SU-DHL-6 (cell line): Measurements from ENCODE around the gene CREG2.

Experiments
- H2AFZ ChIP-seq: fragments of 200-600 bp; sonication (generic); 2 replicates; pipeline ENCODE4 v1.6.1; 2014; ENCODE audit warnings: low read depth, mild to moderate bottlenecking, moderate library complexity, mixed read lengths, antibody characterized with exemption, low read length; ENCODE audit not compliant: severe bottlenecking
- H3F3A ChIP-seq: fragments of 200-600 bp; shearing (Covaris generic); 2 replicates; pipeline ENCODE4 v1.6.0; 2016; ENCODE audit warnings: antibody characterized with exemption, mild to moderate bottlenecking; ENCODE audit not compliant: insufficient read depth
- H3K27ac ChIP-seq: fragments of 200-600 bp; sonication (generic); 2 replicates; pipeline ENCODE4 v1.5.1; 2016; ENCODE audit warnings: low read depth, mild to moderate bottlenecking, low read length, moderate library complexity, mixed read lengths
- H3K27me3 ChIP-seq: fragments of 200-600 bp; sonication (generic), shearing (Covaris generic); 2 replicates; pipeline ENCODE4 v1.6.0; 2014; ENCODE audit warnings: mild to moderate bottlenecking, low read length
- H3K36me3 ChIP-seq: fragments of 200-600 bp; sonication (generic); 2 replicates; pipeline ENCODE4 v1.6.1; 2014; ENCODE audit warnings: mild to moderate bottlenecking, low read length, mixed read lengths
- H3K4me2 ChIP-seq: fragments of 300-600, 200-600 bp; shearing (Covaris generic), sonication (generic); 2 replicates; pipeline ENCODE4 v1.6.0; 2014; ENCODE audit warnings: low read length, low read depth, mild to moderate bottlenecking; ENCODE audit not compliant: poor library complexity, severe bottlenecking
- H3K4me3 ChIP-seq: fragments of 200-600 bp; sonication (generic); 2 replicates; pipeline ENCODE4 v1.5.1; 2014; ENCODE audit warnings: antibody characterized with exemption, low read length, mild to moderate bottlenecking, mixed read lengths; ENCODE audit not compliant: insufficient read depth, poor library complexity, severe bottlenecking
- H3K79me2 ChIP-seq: fragments of 200-600 bp; sonication (generic); 2 replicates; pipeline ENCODE4 v1.6.1; 2014; ENCODE audit warnings: mild to moderate bottlenecking, low read length, moderate library complexity; ENCODE audit not compliant: insufficient read depth
- H3K9ac ChIP-seq: fragments of 200-600 bp; sonication (generic); 2 replicates; pipeline ENCODE4 v1.7.0; 2014; ENCODE audit warnings: mild to moderate bottlenecking, low read length
- H3K9me2 ChIP-seq: fragments of 200-600 bp; sonication (generic); replicated peaks from 2 replicates; pipeline ENCODE4 v1.6.1; 2014; ENCODE audit warnings: low read length; ENCODE audit not compliant: insufficient read depth
- H3K9me3 ChIP-seq: fragments of 200-600 bp; sonication (generic); 2 replicates; pipeline ENCODE4 v1.6.1; 2014; ENCODE audit warnings: low read length, mixed read lengths; ENCODE audit not compliant: insufficient read depth
- H4K20me1 ChIP-seq: fragments of 200-600 bp; sonication (generic); 2 replicates; pipeline ENCODE4 v1.6.1; 2014; ENCODE audit warnings: low read depth, mild to moderate bottlenecking, antibody characterized with exemption, low read length, moderate library complexity, mixed read lengths
- EZH2phosphoT487 ChIP-seq: fragments of 200-600 bp; sonication (generic), shearing (Covaris generic); conservative IDR thresholded peaks from 2 replicates; pipeline ENCODE4 v1.6.1; 2018; ENCODE audit warnings: mild to moderate bottlenecking, antibody characterized with exemption, low read length, moderate library complexity, mixed read lengths
- TF ChIP-seq, protein P1 (sequence below): fragments of 200-600 bp; sonication (generic); IDR thresholded peaks from one replicate; pipeline ENCODE4 v1.5.1; 2017; ENCODE audit warnings: antibody characterized with exemption, mild to moderate bottlenecking, low read length, moderate library complexity; ENCODE audit not compliant: insufficient read depth, poor library complexity, severe bottlenecking

The CREG2 gene

DNA sequence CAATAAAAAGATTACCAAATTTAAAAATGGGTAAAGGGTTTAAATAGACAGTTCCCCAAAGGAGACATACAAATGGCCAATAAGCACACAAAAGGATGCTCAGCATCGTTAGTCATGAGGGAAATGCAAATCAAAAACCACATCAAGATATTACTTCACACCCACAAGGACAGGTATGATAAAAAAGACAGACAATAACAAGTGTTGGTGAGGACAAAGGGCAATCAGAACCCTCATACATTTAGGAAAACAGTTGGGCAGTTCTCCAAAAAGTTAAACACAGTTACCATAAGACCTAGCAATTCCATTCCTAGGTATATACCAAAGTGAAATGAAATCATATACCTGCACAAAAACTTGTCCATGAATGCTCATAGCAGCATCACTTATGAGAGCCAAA is 14.5 kb downstream of the CREG2 start:
- Histone ChIP-seq H3K27me3 (no peaks in the 10 kb centered on the region), H3K36me3 (no peaks in the 10 kb centered on the region), H3K9ac (no peak overlapping the region), H4K20me1 (no peaks in the 10 kb centered on the region), H3K4me3 (no peak overlapping the region), H3K27ac (no peak overlapping the region), H3F3A (no peaks in the 10 kb centered on the region), H3K9me2 (no peaks in the 10 kb centered on the region), H3K4me2 (no peak overlapping the region), H2AFZ (no peak overlapping the region), H3K79me2 (no peaks in the 10 kb centered on the region), H3K9me3 (no peaks in the 10 kb centered on the region)
- TF ChIP-seq EZH2phosphoT487, result no peak
- TF ChIP-seq, protein P1, sequence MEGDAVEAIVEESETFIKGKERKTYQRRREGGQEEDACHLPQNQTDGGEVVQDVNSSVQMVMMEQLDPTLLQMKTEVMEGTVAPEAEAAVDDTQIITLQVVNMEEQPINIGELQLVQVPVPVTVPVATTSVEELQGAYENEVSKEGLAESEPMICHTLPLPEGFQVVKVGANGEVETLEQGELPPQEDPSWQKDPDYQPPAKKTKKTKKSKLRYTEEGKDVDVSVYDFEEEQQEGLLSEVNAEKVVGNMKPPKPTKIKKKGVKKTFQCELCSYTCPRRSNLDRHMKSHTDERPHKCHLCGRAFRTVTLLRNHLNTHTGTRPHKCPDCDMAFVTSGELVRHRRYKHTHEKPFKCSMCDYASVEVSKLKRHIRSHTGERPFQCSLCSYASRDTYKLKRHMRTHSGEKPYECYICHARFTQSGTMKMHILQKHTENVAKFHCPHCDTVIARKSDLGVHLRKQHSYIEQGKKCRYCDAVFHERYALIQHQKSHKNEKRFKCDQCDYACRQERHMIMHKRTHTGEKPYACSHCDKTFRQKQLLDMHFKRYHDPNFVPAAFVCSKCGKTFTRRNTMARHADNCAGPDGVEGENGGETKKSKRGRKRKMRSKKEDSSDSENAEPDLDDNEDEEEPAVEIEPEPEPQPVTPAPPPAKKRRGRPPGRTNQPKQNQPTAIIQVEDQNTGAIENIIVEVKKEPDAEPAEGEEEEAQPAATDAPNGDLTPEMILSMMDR, result no peak

DNA sequence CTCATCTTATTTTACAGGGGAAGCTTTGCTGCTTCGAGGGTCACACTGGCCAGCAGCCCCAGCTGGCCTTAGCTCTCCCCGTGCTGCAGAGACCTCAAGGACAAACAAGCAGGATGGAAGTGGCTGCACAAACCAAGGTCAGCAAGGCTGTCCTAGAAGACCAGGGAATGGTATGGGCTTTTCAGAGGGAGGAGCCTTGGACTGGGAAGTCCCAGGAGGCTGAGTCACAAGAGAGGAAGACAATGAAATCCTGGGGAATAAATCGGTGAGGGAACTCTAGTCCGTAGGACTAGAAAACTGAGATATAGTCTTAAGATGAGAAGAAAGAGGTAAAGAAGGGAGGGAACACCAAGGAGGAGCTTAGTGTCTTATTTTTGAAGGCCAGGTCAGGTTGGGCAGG is 15.7 kb downstream of the CREG2 start:
- no peak overlapping the region for H3K27ac ChIP-seq
- no peaks in the 10 kb centered on the region for H3K79me2 ChIP-seq
- no peaks in the 10 kb centered on the region for H3K9me2 ChIP-seq
- H3K36me3 ChIP-seq, result no peaks in the 10 kb centered on the region
- no peak overlapping the region for H3K9ac ChIP-seq
- H3F3A ChIP-seq, result no peaks in the 10 kb centered on the region
- TF ChIP-seq, protein P1, result no peak
- no peak for TF ChIP-seq EZH2phosphoT487
- no peak overlapping the region for H3K4me3 ChIP-seq
- no peaks in the 10 kb centered on the region for H3K9me3 ChIP-seq
- H4K20me1 ChIP-seq, result no peaks in the 10 kb centered on the region
- H3K4me2 ChIP-seq, result no peak overlapping the region
- no peak overlapping the region for H2AFZ ChIP-seq
- H3K27me3 ChIP-seq, result no peaks in the 10 kb centered on the region

DNA sequence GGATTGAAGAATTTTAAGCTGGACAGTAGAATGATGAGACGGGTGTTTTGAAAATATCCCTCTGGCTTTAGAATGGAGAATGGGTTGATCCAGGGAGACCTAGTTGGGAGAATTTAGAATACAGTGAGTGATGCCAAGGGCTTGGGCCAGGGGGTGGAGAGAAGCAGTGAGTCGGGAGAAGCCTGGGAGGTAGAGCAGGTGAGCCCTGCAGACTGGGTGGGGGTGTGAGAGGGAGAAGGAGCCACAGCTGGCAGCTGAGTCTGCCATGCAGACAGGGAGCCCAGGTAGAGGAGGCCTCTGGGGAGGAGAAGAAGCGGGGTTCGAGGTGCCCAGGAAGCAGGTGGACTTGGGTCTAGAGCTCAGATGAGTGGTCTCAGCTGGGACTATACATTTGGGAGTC is 18.2 kb downstream of the CREG2 start:
- no peak overlapping the region for H3K9ac ChIP-seq
- no peak overlapping the region for H2AFZ ChIP-seq

More for the DNA sequence above, 18.2 kb downstream of the CREG2 start:
- Histone ChIP-seq H3K36me3 (no peaks in the 10 kb centered on the region), H4K20me1 (no peaks in the 10 kb centered on the region), H3K4me2 (no peak overlapping the region), H3F3A (no peaks in the 10 kb centered on the region), H3K27me3 (no peaks in the 10 kb centered on the region), H3K27ac (no peak overlapping the region), H3K4me3 (no peak overlapping the region), H3K79me2 (no peaks in the 10 kb centered on the region), H3K9me2 (no peaks in the 10 kb centered on the region), H3K9me3 (no peaks in the 10 kb centered on the region)
- TF ChIP-seq, protein P1, result no peak
- TF ChIP-seq EZH2phosphoT487, result no peak
